LNCaP clone FGC (cell line): ENCODE measurements around the gene COBL.
"Not testable (repeated sequence)": the region's sequence is repeated elsewhere in the genome, so short reads cannot be mapped to it uniquely, and the experiment has no call there.

Experiments
- DNase-seq: peaks from one replicate; pipeline ENCODE4 v3.0.0-alpha.2; 2011; ENCODE audit warnings: low read depth
- H3K4me3 ChIP-seq: 2 replicates; pipeline ENCODE4 v1.5.1; 2011; ENCODE audit warnings: mild to moderate bottlenecking, low read depth, low read length, control low read depth
- TF ChIP-seq, protein P1 (sequence below): IDR thresholded peaks from 2 replicates; pipeline ENCODE4 v1.5.1; 2012; ENCODE audit warnings: mild to moderate bottlenecking; ENCODE audit not compliant: control insufficient read depth, insufficient read depth; ENCODE audit errors: extremely low read depth

COBL gene

DNA sequence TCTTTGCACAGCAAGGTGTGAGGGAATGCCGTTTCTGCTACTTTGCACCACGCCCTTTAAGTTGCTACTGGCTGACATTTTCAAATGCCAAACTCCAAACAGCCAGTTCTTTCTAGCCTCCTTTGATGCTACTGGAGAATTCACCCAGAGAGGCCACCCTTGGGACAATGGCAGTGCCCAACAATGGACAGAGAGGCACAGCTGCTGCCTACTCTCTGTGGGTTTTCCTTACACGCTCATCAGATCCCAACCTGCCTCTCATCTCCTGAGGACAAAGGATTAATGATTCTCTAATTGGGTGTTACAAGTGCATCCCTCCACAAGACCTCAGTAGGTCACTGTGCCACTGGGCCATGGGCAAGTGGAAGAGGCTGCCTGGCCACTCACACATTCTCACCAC is 105.8 kb downstream of the COBL start:
- TF ChIP-seq, protein P1, sequence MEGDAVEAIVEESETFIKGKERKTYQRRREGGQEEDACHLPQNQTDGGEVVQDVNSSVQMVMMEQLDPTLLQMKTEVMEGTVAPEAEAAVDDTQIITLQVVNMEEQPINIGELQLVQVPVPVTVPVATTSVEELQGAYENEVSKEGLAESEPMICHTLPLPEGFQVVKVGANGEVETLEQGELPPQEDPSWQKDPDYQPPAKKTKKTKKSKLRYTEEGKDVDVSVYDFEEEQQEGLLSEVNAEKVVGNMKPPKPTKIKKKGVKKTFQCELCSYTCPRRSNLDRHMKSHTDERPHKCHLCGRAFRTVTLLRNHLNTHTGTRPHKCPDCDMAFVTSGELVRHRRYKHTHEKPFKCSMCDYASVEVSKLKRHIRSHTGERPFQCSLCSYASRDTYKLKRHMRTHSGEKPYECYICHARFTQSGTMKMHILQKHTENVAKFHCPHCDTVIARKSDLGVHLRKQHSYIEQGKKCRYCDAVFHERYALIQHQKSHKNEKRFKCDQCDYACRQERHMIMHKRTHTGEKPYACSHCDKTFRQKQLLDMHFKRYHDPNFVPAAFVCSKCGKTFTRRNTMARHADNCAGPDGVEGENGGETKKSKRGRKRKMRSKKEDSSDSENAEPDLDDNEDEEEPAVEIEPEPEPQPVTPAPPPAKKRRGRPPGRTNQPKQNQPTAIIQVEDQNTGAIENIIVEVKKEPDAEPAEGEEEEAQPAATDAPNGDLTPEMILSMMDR: no peak
- no peak for DNase-seq

DNA sequence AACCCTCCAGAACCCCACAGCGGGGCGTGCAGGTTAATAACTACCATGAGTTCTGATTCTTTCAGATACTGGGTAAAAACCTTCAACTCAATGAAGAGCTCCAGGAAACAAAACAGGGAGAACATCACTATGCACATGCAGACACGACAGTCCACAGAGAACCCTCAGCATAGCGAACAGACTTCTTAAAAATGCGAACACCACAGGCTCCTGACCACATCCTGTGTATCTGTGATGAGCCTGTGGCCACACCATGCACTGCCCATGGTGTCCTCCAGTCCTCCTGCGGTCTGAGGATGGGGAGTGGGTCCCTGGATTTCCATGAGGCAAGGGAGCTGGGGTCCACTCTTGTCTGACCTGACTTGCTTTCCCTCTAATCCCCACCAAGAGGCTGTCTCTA is 107.2 kb downstream of the COBL start:
- H3K4me3 ChIP-seq: no peak overlapping the region
- TF ChIP-seq, protein P1: no peak
- no peak for DNase-seq

More for the DNA sequence above, 105.8 kb downstream of the COBL start:
- H3K4me3 ChIP-seq: no peak overlapping the region

DNA sequence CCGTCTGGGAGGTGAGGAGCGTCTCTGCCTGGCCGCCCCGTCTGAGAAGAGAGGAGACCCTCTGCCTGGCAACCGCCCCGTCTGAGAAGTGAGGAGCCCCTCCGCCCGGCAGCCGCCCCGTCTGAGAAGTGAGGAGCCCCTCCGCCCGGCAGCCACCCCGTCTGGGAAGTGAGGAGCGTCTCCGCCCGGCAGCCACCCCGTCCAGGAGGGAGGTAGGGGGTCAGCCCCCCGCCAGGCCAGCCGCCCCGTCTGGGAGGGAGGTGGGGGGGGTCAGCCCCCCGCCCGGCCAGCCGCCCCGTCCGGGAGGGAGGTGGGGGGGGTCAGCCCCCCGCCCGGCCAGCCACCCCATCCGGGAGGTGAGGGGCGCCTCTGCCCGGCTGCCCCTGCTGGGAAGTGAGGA is 108.5 kb downstream of the COBL start:
- not testable (repeated sequence) for DNase-seq, H3K4me3 ChIP-seq

GRCh38 chr7:51198654-51199053 is 118.0 kb downstream of the COBL start:
- no peak for DNase-seq

GRCh38 chr7:51190969-51191368 is 125.6 kb downstream of the COBL start:
- DNase-seq: no peak
- TF ChIP-seq, protein P1: no peak
- no peak overlapping the region for H3K4me3 ChIP-seq

More at GRCh38 chr7:51198654-51199053, 118.0 kb downstream of the COBL start:
- TF ChIP-seq, protein P1: no peak
- H3K4me3 ChIP-seq: no peak overlapping the region

GRCh38 chr7:51189777-51190176 is 126.8 kb downstream of the COBL start:
- H3K4me3 ChIP-seq: no peak overlapping the region
- TF ChIP-seq, protein P1: no peak
- no peak for DNase-seq

GRCh38 chr7:51188987-51189386 is 127.6 kb downstream of the COBL start:
- H3K4me3 ChIP-seq: no peak overlapping the region
- no peak for DNase-seq
- TF ChIP-seq, protein P1: no peak
